ENCODE data around the gene TDP1. TPM values are rescaled to one million over a fixed set of nuclear protein-coding genes. Genes with fewer than 3 reads are reported as not detected.

TDP1 gene
- total and polyA plus RNA-seq, 2 of the 13 experiments (the other 11 are each of a cell fraction or from before 2014, with no cell fraction given): 16.4 to 31.2 TPM

DNA sequence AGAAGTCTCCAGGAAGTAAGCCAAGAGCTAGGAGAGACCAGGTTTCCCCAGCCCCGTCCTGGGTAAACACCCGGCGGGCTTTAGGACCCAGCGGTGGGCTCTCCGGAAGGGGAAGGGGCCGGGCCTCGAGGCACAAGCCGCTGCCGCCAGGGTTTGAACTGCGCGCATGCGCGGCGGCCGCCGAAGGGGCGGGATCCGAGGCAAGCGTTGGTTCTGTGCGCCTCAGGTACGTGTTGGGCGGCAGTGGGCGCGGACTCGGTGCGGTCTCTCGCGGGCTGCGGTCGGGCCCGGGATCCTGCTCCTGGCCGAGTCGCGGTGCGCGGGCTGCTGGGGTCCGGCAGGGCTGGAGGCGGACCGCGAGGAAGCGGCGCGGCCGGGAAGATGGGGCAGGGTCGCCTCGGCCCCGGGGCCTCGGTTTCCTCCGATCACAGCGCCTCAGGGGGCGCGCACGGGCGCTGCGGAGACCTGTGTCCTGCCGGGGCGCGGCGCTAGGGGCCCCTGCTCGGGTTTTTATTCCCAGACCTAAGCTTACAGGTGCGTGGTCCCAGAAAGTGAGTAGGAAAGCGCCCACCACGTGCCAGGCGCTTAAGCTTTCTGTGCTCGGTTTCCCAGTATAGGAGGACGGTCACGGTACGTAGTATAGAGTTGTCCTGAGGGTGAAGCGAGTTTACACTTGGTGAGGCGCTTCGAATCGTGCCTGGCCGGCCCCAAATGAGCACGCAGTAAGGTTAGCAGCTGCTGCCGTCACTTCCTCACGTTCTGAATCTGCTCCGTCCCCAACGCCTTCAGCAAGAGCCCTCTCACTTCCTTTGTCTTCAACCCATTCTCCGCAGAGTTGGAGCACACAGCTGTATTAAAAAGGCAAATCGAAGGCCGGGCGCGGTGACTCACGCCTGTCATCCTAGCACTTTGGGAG, at the start of gene TDP1 (continued):
- TF ChIP-seq ZNF317 (CRISPR knock-in tag; IDR thresholded peaks at IDR 0.05): no peak
- TF ChIP-seq CBX5 (CRISPR knock-in tag; IDR thresholded peaks at IDR 0.05; ENCODE audit: borderline replicate concordance): peak; percentile 18; the same call in 1 of the 2 replicates
- TF ChIP-seq, protein P1, sequence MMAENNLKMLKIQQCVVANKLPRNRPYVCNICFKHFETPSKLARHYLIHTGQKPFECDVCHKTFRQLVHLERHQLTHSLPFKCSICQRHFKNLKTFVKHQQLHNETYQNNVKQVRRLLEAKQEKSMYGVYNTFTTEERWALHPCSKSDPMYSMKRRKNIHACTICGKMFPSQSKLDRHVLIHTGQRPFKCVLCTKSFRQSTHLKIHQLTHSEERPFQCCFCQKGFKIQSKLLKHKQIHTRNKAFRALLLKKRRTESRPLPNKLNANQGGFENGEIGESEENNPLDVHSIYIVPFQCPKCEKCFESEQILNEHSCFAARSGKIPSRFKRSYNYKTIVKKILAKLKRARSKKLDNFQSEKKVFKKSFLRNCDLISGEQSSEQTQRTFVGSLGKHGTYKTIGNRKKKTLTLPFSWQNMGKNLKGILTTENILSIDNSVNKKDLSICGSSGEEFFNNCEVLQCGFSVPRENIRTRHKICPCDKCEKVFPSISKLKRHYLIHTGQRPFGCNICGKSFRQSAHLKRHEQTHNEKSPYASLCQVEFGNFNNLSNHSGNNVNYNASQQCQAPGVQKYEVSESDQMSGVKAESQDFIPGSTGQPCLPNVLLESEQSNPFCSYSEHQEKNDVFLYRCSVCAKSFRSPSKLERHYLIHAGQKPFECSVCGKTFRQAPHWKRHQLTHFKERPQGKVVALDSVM (CRISPR knock-in tag; IDR thresholded peaks at IDR 0.05): 0 out of 2 replicates have a peak, but pooled peaks have one; percentile 53
- peak; percentile 69 for TF ChIP-seq NFYC (CRISPR knock-in tag; IDR thresholded peaks at IDR 0.05)
- TF ChIP-seq ZNF501 (CRISPR knock-in tag; IDR thresholded peaks at IDR 0.05): peak; percentile 61; the same call in 1 of the 2 replicates
- 0 out of 2 replicates have a peak, but pooled peaks have one; percentile 49 for TF ChIP-seq ZNF225 (CRISPR knock-in tag; IDR thresholded peaks at IDR 0.05)
- peak; percentile 53; the same call in 1 of the 2 replicates for TF ChIP-seq ZNF335 (CRISPR knock-in tag; IDR thresholded peaks at IDR 0.05)
- TF ChIP-seq MBD4 (IDR thresholded peaks at IDR 0.05; ENCODE audit: borderline replicate concordance, low read length): no peak
- no peak for TF ChIP-seq ZEB1 (IDR thresholded peaks at IDR 0.05; ENCODE audit: insufficient replicate concordance, low read depth)
- peak; percentile 77 for TF ChIP-seq SIN3A (IDR thresholded peaks at IDR 0.05; ENCODE audit: borderline replicate concordance, low read depth, low read length)
- peak; percentile 86 for TF ChIP-seq HNRNPLL (IDR thresholded peaks at IDR 0.05; ENCODE audit: low read depth, low read length, poor library complexity, severe bottlenecking)
- 0 out of 2 replicates have a peak, but pooled peaks have one; percentile 58 for TF ChIP-seq ZNF549 (CRISPR knock-in tag; IDR thresholded peaks at IDR 0.05)
- TF ChIP-seq, protein P2, sequence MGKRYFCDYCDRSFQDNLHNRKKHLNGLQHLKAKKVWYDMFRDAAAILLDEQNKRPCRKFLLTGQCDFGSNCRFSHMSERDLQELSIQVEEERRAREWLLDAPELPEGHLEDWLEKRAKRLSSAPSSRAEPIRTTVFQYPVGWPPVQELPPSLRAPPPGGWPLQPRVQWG (CRISPR knock-in tag; IDR thresholded peaks at IDR 0.05; ENCODE audit: borderline replicate concordance, low read depth): no peak
- peak; percentile 86 for TF ChIP-seq PHF21A (CRISPR knock-in tag; IDR thresholded peaks at IDR 0.05)
- TF ChIP-seq HDAC6 (IDR thresholded peaks at IDR 0.05; ENCODE audit: low read depth, low read length): no peak
- TF ChIP-seq ZNF598 (CRISPR knock-in tag; IDR thresholded peaks at IDR 0.05; ENCODE audit: borderline replicate concordance): no peak
- TF ChIP-seq, protein P3, sequence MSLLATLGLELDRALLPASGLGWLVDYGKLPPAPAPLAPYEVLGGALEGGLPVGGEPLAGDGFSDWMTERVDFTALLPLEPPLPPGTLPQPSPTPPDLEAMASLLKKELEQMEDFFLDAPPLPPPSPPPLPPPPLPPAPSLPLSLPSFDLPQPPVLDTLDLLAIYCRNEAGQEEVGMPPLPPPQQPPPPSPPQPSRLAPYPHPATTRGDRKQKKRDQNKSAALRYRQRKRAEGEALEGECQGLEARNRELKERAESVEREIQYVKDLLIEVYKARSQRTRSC (CRISPR knock-in tag; IDR thresholded peaks at IDR 0.05; ENCODE audit: low read depth): no peak
- peak; percentile 91 for TF ChIP-seq ELF1 (CRISPR knock-in tag; IDR thresholded peaks at IDR 0.05)
- peak; percentile 96; the same call in 1 of the 2 replicates for TF ChIP-seq FOXK1 (CRISPR knock-in tag; IDR thresholded peaks at IDR 0.05; ENCODE audit: borderline replicate concordance, low read depth)
- TF ChIP-seq, protein P4, sequence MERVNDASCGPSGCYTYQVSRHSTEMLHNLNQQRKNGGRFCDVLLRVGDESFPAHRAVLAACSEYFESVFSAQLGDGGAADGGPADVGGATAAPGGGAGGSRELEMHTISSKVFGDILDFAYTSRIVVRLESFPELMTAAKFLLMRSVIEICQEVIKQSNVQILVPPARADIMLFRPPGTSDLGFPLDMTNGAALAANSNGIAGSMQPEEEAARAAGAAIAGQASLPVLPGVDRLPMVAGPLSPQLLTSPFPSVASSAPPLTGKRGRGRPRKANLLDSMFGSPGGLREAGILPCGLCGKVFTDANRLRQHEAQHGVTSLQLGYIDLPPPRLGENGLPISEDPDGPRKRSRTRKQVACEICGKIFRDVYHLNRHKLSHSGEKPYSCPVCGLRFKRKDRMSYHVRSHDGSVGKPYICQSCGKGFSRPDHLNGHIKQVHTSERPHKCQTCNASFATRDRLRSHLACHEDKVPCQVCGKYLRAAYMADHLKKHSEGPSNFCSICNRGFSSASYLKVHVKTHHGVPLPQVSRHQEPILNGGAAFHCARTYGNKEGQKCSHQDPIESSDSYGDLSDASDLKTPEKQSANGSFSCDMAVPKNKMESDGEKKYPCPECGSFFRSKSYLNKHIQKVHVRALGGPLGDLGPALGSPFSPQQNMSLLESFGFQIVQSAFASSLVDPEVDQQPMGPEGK (CRISPR knock-in tag; IDR thresholded peaks at IDR 0.05): peak; percentile 64

Measured in HepG2 (cell line).